GM23338 (cell line): Measurements from ENCODE around the gene KDELR1. TPM values are rescaled to one million over a fixed set of nuclear protein-coding genes. Genes with fewer than 3 reads are reported as not detected.
A peak's percentile ranks its signal among the peaks of the same experiment; 100 is the strongest.

Source experiments
- ATAC-seq: fragments of 200-7000 bp; cut with Tn5 transposase; 3 replicates; pipeline ENCODE4 v1.9.1; 2020
- DNase-seq: peaks from one replicate; pipeline ENCODE4 v3.0.0-alpha.2; 2015; ENCODE audit warnings: low spot score
- H2AFZ ChIP-seq: fragments of 200-600 bp; sonication (generic); 2 replicates; pipeline ENCODE4 v1.8.0; 2016; ENCODE audit warnings: antibody characterized with exemption, mild to moderate bottlenecking, moderate library complexity
- H3F3A ChIP-seq: fragments of 200-600 bp; sonication (generic); replicated peaks from 2 replicates; pipeline ENCODE4 v1.8.0; 2017; ENCODE audit warnings: antibody characterized with exemption, mixed run types, low read depth
- H3K27ac ChIP-seq: fragments of 200-600 bp; sonication (generic); 2 replicates; pipeline ENCODE4 v1.6.1; 2016; ENCODE audit warnings: low read depth
- H3K27me3 ChIP-seq: fragments of 200-600 bp; sonication (generic); 2 replicates; pipeline ENCODE4 v1.8.0; 2016; ENCODE audit warnings: mild to moderate bottlenecking, mixed run types, moderate library complexity; ENCODE audit not compliant: insufficient read depth
- H3K36me3 ChIP-seq: fragments of 200-600 bp; sonication (generic); 2 replicates; pipeline ENCODE4 v1.8.0; 2016; ENCODE audit warnings: mild to moderate bottlenecking; ENCODE audit not compliant: insufficient read depth
- H3K4me1 ChIP-seq: fragments of 200-600 bp; sonication (generic); 2 replicates; pipeline ENCODE4 v1.8.0; 2016; ENCODE audit warnings: mild to moderate bottlenecking, moderate library complexity; ENCODE audit not compliant: insufficient read depth
- H3K4me2 ChIP-seq: fragments of 200-600 bp; sonication (generic); 2 replicates; pipeline ENCODE4 v1.7.1; 2017; ENCODE audit warnings: mixed run types
- H3K4me3 ChIP-seq: fragments of 200-600 bp; sonication (generic); 2 replicates; pipeline ENCODE4 v1.6.1; 2016; ENCODE audit warnings: mixed run types
- H3K79me2 ChIP-seq: fragments of 200-600 bp; sonication (generic); replicated peaks from 2 replicates; pipeline ENCODE4 v1.8.0; 2017; ENCODE audit warnings: mild to moderate bottlenecking; ENCODE audit not compliant: insufficient read depth
- H3K9me2 ChIP-seq: fragments of 200-600 bp; sonication (generic); 2 replicates; pipeline ENCODE4 v1.8.0; 2017; ENCODE audit not compliant: insufficient read depth
- H4K20me1 ChIP-seq: fragments of 200-600 bp; sonication (generic); replicated peaks from 2 replicates; pipeline ENCODE4 v1.8.0; 2017; ENCODE audit warnings: mild to moderate bottlenecking; ENCODE audit not compliant: insufficient read depth
- H3K27ac Mint-ChIP-seq: 2 replicates; pipeline ENCODE4 v1.8.0; 2020; ENCODE audit warnings: inconsistent platforms, mild to moderate bottlenecking, moderate library complexity, mixed read lengths
- H3K27me3 Mint-ChIP-seq: 3 replicates; pipeline ENCODE4 v1.8.0; 2022; ENCODE audit warnings: low read depth, mild to moderate bottlenecking, moderate library complexity, mixed read lengths, inconsistent platforms; ENCODE audit not compliant: insufficient read depth, poor library complexity
- H3K36me3 Mint-ChIP-seq: 3 replicates; pipeline ENCODE4 v1.8.0; 2021; ENCODE audit warnings: low read depth, mild to moderate bottlenecking, inconsistent platforms, moderate library complexity, mixed read lengths
- H3K4me1 Mint-ChIP-seq: 3 replicates; pipeline ENCODE4 v1.8.0; 2020; ENCODE audit warnings: mild to moderate bottlenecking, inconsistent platforms, mixed read lengths
- H3K4me3 Mint-ChIP-seq: 3 replicates; pipeline ENCODE4 v1.8.0; 2021; ENCODE audit warnings: moderate library complexity, mild to moderate bottlenecking, inconsistent platforms, mixed read lengths
- H3K9me3 Mint-ChIP-seq: 3 replicates; pipeline ENCODE4 v1.8.0; 2020; ENCODE audit warnings: moderate library complexity, mild to moderate bottlenecking, inconsistent platforms, mixed read lengths
- CREB1 ChIP-seq: fragments of 250-450 bp; sonication (Bioruptor Pico); IDR thresholded peaks from 2 replicates; pipeline ENCODE4 v1.5.0; 2020; ENCODE audit warnings: low read depth, mild to moderate bottlenecking, moderate library complexity
- ETS1 ChIP-seq: IDR thresholded peaks from 2 replicates; pipeline ENCODE4 v1.6.1; 2016; ENCODE audit warnings: antibody characterized with exemption
- EZH2 ChIP-seq: fragments of 200-600 bp; sonication (generic); IDR thresholded peaks from one replicate; pipeline ENCODE4 v1.8.0; 2017; ENCODE audit warnings: antibody characterized with exemption, mild to moderate bottlenecking, low read depth; ENCODE audit not compliant: unreplicated experiment
- EZH2phosphoT487 ChIP-seq: fragments of 200-600 bp; sonication (generic); IDR thresholded peaks from one replicate; pipeline ENCODE4 v1.8.1; 2018; ENCODE audit warnings: antibody characterized with exemption; ENCODE audit not compliant: unreplicated experiment
- JUNB ChIP-seq: IDR thresholded peaks from one replicate; pipeline ENCODE4 v1.6.1; 2016; ENCODE audit warnings: antibody characterized with exemption; ENCODE audit not compliant: unreplicated experiment
- NANOG ChIP-seq: IDR thresholded peaks from 2 replicates; pipeline ENCODE4 v1.6.1; 2016; ENCODE audit warnings: antibody characterized with exemption, borderline replicate concordance
- POLR2AphosphoS5 ChIP-seq: IDR thresholded peaks from 2 replicates; pipeline ENCODE4 v1.6.1; 2016; ENCODE audit warnings: antibody characterized with exemption, low read depth
- STAT1 ChIP-seq: IDR thresholded peaks from one replicate; pipeline ENCODE4 v1.6.1; 2016; ENCODE audit warnings: antibody characterized with exemption; ENCODE audit not compliant: unreplicated experiment
- ZNF114 ChIP-seq: fragments of 250-450 bp; sonication (Bioruptor Pico); IDR thresholded peaks from 2 replicates; pipeline ENCODE4 v1.5.0; 2020; ENCODE audit warnings: mild to moderate bottlenecking, moderate library complexity
- ZNF331 ChIP-seq: fragments of 250-450 bp; sonication (Bioruptor Pico); IDR thresholded peaks from 2 replicates; pipeline ENCODE4 v1.5.0; 2020; ENCODE audit warnings: low read depth, mild to moderate bottlenecking, moderate library complexity
- ZNF462 ChIP-seq: fragments of 250-450 bp; sonication (Bioruptor Pico); IDR thresholded peaks from 2 replicates; pipeline ENCODE4 v1.5.0; 2020; ENCODE audit warnings: mild to moderate bottlenecking, moderate library complexity
- polyA plus RNA-seq: library from polyadenylated mRNA; unstranded; fragments of >200 nt; fragmentation: Nextera tagmentation; extraction: Ambion mirVana; gene quantifications from 2 replicates; pipeline ENCODE4 v1.2.1, GENCODE V29; 2016
- total RNA-seq: library from RNA; depleted of rRNA; stranded (reverse); fragments of >200 nt; shearing (Covaris generic); gene quantifications from 2 replicates; pipeline ENCODE4 v1.2.3, GENCODE V29; 2014

Gene KDELR1
- total and polyA plus RNA-seq, 2 experiments from 2014 or later = 176 to 184 TPM

GRCh38 chr19:48397263-48398101, 6.1 kb upstream of the KDELR1 start (continued):
- TF ChIP-seq ZNF462 (CRISPR knock-in tag) (no peak), ZNF114 (CRISPR knock-in tag) (no peak), JUNB (no peak), ETS1 (no peak), CREB1 (CRISPR knock-in tag) (no peak), STAT1 (no peak)

- Histone ChIP-seq H3K4me2 (peak overlapping the region; percentile 95; the same call in 1 of the 2 replicates), H4K20me1 (no peaks in the 10 kb centered on the region), H3K4me3 (peak overlapping the region; percentile 79), H3K36me3 (no peaks in the 10 kb centered on the region), H3K79me2 (no peaks in the 10 kb centered on the region), H3K9me2 (no peaks in the 10 kb centered on the region), H3K4me1 (peaks cover 58% of the 10 kb centered on the region), H3K27me3 (peaks cover 62% of the 10 kb centered on the region), H3K27ac (no peak overlapping the region), H2AFZ (no peak overlapping the region), H3F3A (peaks cover 16% of the 10 kb centered on the region)
- no peak for DNase-seq
- Mint-ChIP-seq H3K27ac (no peak overlapping the region), H3K36me3 (peaks cover 4% of the 10 kb centered on the region; the same call in 2 of the 3 replicates), H3K4me1 (peaks cover 66% of the 10 kb centered on the region), H3K27me3 (peaks cover 56% of the 10 kb centered on the region), H3K9me3 (peaks cover 5% of the 10 kb centered on the region; the same call in 2 of the 3 replicates), H3K4me3 (no peak overlapping the region)
- no peak for ATAC-seq
- TF ChIP-seq EZH2phosphoT487 (no peak), NANOG (no peak), ZNF331 (CRISPR knock-in tag) (no peak), EZH2 (no peak), POLR2AphosphoS5 (no peak)
Observed at GRCh38 chr19:48396824-48397176, 5.4 kb upstream of the KDELR1 start.
